ENCODE measurements around the gene OLFML1. TPM values are rescaled to one million over a fixed set of nuclear protein-coding genes. Genes with fewer than 3 reads are reported as not detected.

Gene OLFML1
- total RNA-seq, 1 experiment from 2014 or later, result not detected

DNA sequence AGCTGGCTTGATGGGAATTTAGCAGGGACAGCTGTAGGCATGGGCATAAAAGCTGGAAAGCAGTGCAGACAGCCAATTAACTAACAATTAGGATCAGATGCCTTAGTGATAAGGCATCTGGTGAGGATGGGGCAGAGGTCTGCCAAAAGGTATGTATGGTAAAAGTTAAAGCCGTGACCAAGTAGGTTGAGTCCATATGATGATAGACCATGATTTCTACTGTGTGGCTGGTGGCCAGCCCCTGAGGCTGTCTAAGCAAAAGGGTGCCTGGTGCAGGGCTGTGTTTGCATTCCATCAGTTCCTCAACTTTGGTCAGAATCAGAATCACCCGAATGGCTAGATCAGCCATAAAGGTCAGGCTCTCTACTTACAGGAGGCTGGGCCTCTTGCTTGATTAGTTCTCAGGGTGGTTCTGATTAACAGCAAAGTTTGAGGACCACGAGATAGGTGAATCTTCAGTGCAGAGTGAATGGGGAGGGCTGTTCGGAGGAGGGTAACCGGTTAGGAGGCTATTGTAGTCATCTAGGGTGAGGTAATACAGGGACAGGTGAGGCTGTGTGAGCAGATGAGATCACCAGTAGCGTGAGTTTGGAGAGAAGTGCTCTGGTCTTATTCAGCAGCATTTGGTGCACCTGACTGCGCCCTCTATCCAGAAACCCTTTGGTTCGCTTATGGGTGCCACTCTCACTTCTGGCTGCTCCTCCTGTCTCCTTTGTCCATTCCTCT lies 55.7 kb downstream of the OLFML1 start:
- Histone ChIP-seq H3K36me3 (no peaks in the 10 kb centered on the region), H3K27ac (no peak overlapping the region), H3K4me1 (peaks cover 10% of the 10 kb centered on the region), H3K27me3 (no peaks in the 10 kb centered on the region), H3K4me3 (no peak overlapping the region), H3K9me3 (replicated peaks) (no peaks in the 10 kb centered on the region)
- DNase-seq, result no peak

GRCh38 chr11:7543302-7543701 lies 58.0 kb downstream of the OLFML1 start:
- Histone ChIP-seq H3K36me3 (no peaks in the 10 kb centered on the region), H3K27me3 (peaks cover 10% of the 10 kb centered on the region; the same call in 1 of the 2 replicates)
- peak in 1 of 2 experiments; percentile 31 for DNase-seq

DNA sequence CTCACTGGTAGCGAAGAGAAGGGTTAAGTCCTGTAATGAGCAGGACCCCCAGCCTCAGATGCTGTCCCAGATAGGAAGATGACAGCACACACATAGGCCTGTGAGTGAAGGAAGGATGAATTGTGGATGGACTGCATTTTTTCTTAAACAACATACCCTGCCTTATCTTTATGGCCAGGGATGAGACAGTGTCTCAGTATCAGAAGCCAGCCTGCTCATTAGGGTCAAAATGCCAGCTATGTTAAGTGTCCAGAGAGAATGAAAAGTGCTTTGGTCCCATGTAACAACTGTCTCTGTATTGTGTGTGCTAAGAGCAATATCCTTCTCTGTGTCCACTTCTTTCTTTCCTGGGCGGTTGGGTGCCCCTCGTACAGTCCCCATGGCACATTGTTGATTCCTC lies 58.7 kb downstream of the OLFML1 start:
- Histone ChIP-seq H3K4me1 (peaks cover 10% of the 10 kb centered on the region), H3K4me3 (no peak overlapping the region), H3K9me3 (replicated peaks) (no peaks in the 10 kb centered on the region), H3K27ac (no peak overlapping the region), H3K27me3 (peaks cover 13% of the 10 kb centered on the region; the same call in 1 of the 2 replicates), H3K36me3 (no peaks in the 10 kb centered on the region)
- DNase-seq, result no peak

More at GRCh38 chr11:7543302-7543701, 58.0 kb downstream of the OLFML1 start:
- no peak overlapping the region for H3K4me3 ChIP-seq
- H3K9me3 ChIP-seq (replicated peaks), result no peaks in the 10 kb centered on the region
- no peak overlapping the region for H3K27ac ChIP-seq
- H3K4me1 ChIP-seq, result peaks cover 10% of the 10 kb centered on the region

DNA sequence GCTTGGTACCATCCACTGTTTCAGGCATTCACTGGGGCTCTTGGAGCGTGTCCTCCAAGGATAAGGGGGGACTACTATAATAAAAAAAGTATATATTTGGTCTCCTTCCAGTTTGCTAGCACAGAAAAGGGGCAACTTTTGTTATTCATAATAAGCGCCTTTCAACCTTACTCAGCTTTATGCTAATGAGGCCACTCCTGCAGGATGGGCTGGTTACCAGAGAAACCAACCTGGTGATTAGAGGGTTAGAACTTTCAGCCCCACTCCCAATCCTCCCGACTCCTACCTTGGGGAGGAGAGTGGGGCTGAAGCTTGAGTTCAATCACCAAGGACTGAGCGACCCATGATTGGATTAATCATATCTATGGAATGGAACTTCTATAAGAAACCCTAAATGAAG lies 60.3 kb downstream of the OLFML1 start:
- peaks cover 14% of the 10 kb centered on the region; the same call in 1 of the 2 replicates for H3K27me3 ChIP-seq
- no peak overlapping the region for H3K27ac ChIP-seq
- H3K4me1 ChIP-seq, result peaks cover 10% of the 10 kb centered on the region
- no peak overlapping the region for H3K4me3 ChIP-seq
- DNase-seq, result no peak
- no peaks in the 10 kb centered on the region for H3K9me3 ChIP-seq (replicated peaks)
- no peaks in the 10 kb centered on the region for H3K36me3 ChIP-seq

- Histone ChIP-seq H3K4me3 (no peak overlapping the region), H3K27me3 (peaks cover 14% of the 10 kb centered on the region; the same call in 1 of the 2 replicates), H3K9me3 (replicated peaks) (no peaks in the 10 kb centered on the region), H3K36me3 (no peaks in the 10 kb centered on the region), H3K4me1 (peaks cover 10% of the 10 kb centered on the region), H3K27ac (no peak overlapping the region)
- no peak for DNase-seq
Measured at GRCh38 chr11:7546324-7546791, 61.1 kb downstream of the OLFML1 start.

- Histone ChIP-seq H3K27me3 (peaks cover 14% of the 10 kb centered on the region; the same call in 1 of the 2 replicates), H3K4me1 (no peaks in the 10 kb centered on the region), H3K36me3 (no peaks in the 10 kb centered on the region)
Measured at GRCh38 chr11:7547687-7548086, 62.4 kb downstream of the OLFML1 start.

DNA sequence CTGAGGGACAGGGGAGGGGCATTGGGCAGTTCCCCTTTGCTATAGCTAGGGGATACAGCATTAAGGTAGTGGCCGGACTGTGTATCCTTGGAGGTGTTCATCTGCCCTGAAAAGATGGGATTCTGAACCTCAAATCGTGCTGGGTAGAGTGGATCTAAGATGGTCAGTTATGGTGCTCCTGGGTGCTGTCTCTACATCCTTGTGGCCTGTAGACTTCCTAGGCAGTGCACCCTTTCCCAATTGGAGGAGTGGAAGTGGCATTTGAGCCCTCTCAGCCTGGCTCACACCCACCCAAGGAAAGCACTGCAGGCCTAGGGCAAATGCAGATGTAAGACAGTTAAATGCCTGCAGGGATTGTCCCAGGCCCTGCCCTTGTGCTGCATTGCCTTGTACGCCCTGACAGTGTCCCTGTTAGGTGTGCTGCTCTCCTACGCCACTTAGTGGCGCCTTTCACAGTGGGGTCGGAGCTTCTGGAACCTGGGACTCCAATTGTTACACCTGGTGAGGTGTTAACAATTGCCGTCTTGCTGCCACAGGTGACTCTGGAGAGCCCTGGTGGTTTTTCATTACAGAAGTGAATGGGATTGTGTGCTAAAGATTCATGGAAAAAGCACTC lies 63.5 kb downstream of the OLFML1 start:
- no peak overlapping the region for H3K4me3 ChIP-seq
- H3K27ac ChIP-seq, result no peak overlapping the region
- H3K36me3 ChIP-seq, result no peaks in the 10 kb centered on the region
- H3K4me1 ChIP-seq, result no peaks in the 10 kb centered on the region
- H3K9me3 ChIP-seq (replicated peaks), result no peaks in the 10 kb centered on the region
- peaks cover 14% of the 10 kb centered on the region; the same call in 1 of the 2 replicates for H3K27me3 ChIP-seq
- DNase-seq, result peak in 1 of 2 experiments; percentile 15

More at GRCh38 chr11:7547687-7548086, 62.4 kb downstream of the OLFML1 start:
- Histone ChIP-seq H3K9me3 (replicated peaks) (no peaks in the 10 kb centered on the region), H3K27ac (no peak overlapping the region), H3K4me3 (no peak overlapping the region)
- no peak for DNase-seq

GRCh38 chr11:7549681-7550080 lies 64.4 kb downstream of the OLFML1 start:
- H3K4me1 ChIP-seq, result no peaks in the 10 kb centered on the region
- no peak overlapping the region for H3K27ac ChIP-seq
- H3K9me3 ChIP-seq (replicated peaks), result no peaks in the 10 kb centered on the region
- H3K27me3 ChIP-seq, result peaks cover 14% of the 10 kb centered on the region; the same call in 1 of the 2 replicates
- H3K4me3 ChIP-seq, result no peak overlapping the region
- DNase-seq, result no peak
- no peaks in the 10 kb centered on the region for H3K36me3 ChIP-seq

DNA sequence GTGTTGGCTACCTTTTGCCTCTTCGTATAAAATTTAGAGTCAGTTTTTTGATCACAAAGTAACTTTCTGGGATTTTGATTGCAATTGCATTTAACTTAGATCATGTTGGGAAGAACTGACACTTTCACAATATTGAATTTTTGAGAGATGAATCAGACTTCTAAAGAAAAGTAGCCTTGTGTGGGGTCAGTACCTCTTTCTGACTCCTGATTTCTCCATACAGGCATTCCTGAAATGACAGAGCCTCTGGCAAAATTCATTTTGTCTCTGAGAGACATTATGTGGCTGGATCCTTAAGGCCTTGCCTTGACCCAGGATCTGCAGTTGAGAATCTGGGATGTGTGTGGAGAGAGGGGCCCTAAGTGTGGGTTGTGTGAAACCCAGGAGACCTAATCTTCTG lies 66.3 kb downstream of the OLFML1 start:
- H3K4me3 ChIP-seq, result no peak overlapping the region
- peaks cover 10% of the 10 kb centered on the region; the same call in 1 of the 2 replicates for H3K27me3 ChIP-seq
- DNase-seq, result no peak
- H3K9me3 ChIP-seq (replicated peaks), result no peaks in the 10 kb centered on the region
- H3K36me3 ChIP-seq, result no peaks in the 10 kb centered on the region
- H3K27ac ChIP-seq, result no peak overlapping the region
- H3K4me1 ChIP-seq, result no peaks in the 10 kb centered on the region

DNA sequence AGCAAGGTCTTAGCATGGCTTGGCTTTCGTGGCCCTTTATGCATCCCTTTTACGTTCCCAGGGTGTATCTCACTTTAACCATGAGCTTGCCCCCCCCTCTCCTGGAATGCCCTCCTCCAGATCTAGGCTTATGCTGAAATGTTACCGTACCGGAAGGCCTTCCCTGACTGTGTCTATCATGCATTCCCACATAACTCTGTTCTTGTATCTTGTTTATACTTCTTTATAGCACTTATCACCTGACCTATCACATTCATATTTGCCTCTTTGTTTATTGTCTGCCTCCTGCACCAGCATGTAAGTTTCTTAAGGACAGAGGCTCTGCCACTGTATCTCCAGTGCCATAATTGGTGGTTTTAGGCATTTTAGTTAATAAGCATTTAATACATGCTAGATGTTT lies 67.4 kb downstream of the OLFML1 start:
- H3K9me3 ChIP-seq (replicated peaks), result no peaks in the 10 kb centered on the region
- peaks cover 5% of the 10 kb centered on the region; the same call in 1 of the 2 replicates for H3K27me3 ChIP-seq
- no peak overlapping the region for H3K27ac ChIP-seq
- no peak for DNase-seq
- no peaks in the 10 kb centered on the region for H3K36me3 ChIP-seq
- no peaks in the 10 kb centered on the region for H3K4me1 ChIP-seq
- no peak overlapping the region for H3K4me3 ChIP-seq

- H3K4me3 ChIP-seq, result no peak overlapping the region
- H3K27me3 ChIP-seq, result no peaks in the 10 kb centered on the region
- H3K4me1 ChIP-seq, result no peaks in the 10 kb centered on the region
- no peak overlapping the region for H3K27ac ChIP-seq
- DNase-seq, result peak in 1 of 2 experiments; percentile 20
- no peaks in the 10 kb centered on the region for H3K36me3 ChIP-seq
- no peaks in the 10 kb centered on the region for H3K9me3 ChIP-seq (replicated peaks)
Measured at GRCh38 chr11:7555052-7555699, 69.9 kb downstream of the OLFML1 start.

- H3K9me3 ChIP-seq (replicated peaks), result no peaks in the 10 kb centered on the region
Measured at GRCh38 chr11:7558046-7558445, 72.7 kb downstream of the OLFML1 start.

GRCh38 chr11:7559398-7560283 lies 74.3 kb downstream of the OLFML1 start:
- Histone ChIP-seq H3K4me3 (no peak overlapping the region), H3K27me3 (no peaks in the 10 kb centered on the region), H3K36me3 (no peaks in the 10 kb centered on the region)

More at GRCh38 chr11:7558046-7558445, 72.7 kb downstream of the OLFML1 start:
- Histone ChIP-seq H3K4me3 (no peak overlapping the region), H3K27ac (no peak overlapping the region), H3K4me1 (no peaks in the 10 kb centered on the region), H3K27me3 (no peaks in the 10 kb centered on the region), H3K36me3 (no peaks in the 10 kb centered on the region)
- DNase-seq, result no peak

More at GRCh38 chr11:7559398-7560283, 74.3 kb downstream of the OLFML1 start:
- H3K27ac ChIP-seq, result no peak overlapping the region
- DNase-seq, result no peak
- H3K9me3 ChIP-seq (replicated peaks), result no peaks in the 10 kb centered on the region
- H3K4me1 ChIP-seq, result no peaks in the 10 kb centered on the region
